ENCODE measurements around the gene DGKI. TPM values are rescaled to one million over a fixed set of nuclear protein-coding genes. Genes with fewer than 3 reads are reported as not detected.

DGKI gene
- total and polyA plus RNA-seq, 4 donors = 0.01 to 0.37 (median 0.31) TPM

GRCh38 chr7:137513091-137513490 lies 333.7 kb downstream of the DGKI start:
- Histone ChIP-seq H3K4me1 (ENCODE audit: control insufficient read depth in 4 of 4, insufficient read depth in 4 of 4, low read length in 3 of 4) (no peaks in the 10 kb centered on the region), H3K27ac (ENCODE audit: low read depth in 1 of 2, low read length in 2 of 2) (no peak overlapping the region), H3K27me3 (ENCODE audit: control insufficient read depth in 4 of 4, insufficient read depth in 4 of 4, low read length in 3 of 4) (no peaks in the 10 kb centered on the region), H3K9ac (ENCODE audit: low read depth in 1 of 2, low read length in 2 of 2) (no peak overlapping the region), H3K4me3 (ENCODE audit: low read depth in 1 of 3, low read length in 3 of 3) (no peak overlapping the region), H3K36me3 (ENCODE audit: control insufficient read depth in 4 of 4, insufficient read depth in 3 of 4, low read depth in 1 of 4, low read length in 3 of 4) (no peaks in the 10 kb centered on the region), H3K9me3 (ENCODE audit: control insufficient read depth in 4 of 4, low read length in 3 of 4) (no peaks in the 10 kb centered on the region)
- TF ChIP-seq HNF4G (IDR thresholded peaks at IDR 0.05) (no peak), JUND (IDR thresholded peaks at IDR 0.05) (no peak), RXRA (IDR thresholded peaks at IDR 0.05) (no peak), GABPA (IDR thresholded peaks at IDR 0.05 in 1 of 2, conservative IDR thresholded peaks at IDR 0.05 in 1 of 2) (no peak), EGR1 (IDR thresholded peaks at IDR 0.05; ENCODE audit: low read depth in 2 of 2) (no peak), RAD21 (IDR thresholded peaks at IDR 0.05) (no peak), ZBTB33 (IDR thresholded peaks at IDR 0.05) (no peak), ATF3 (IDR thresholded peaks at IDR 0.05) (no peak), NR2F2 (IDR thresholded peaks at IDR 0.05) (no peak), TAF1 (conservative IDR thresholded peaks at IDR 0.05) (no peak), FOXA1 (IDR thresholded peaks at IDR 0.05) (no peak), MAX (IDR thresholded peaks at IDR 0.05) (no peak), HNF4A (conservative IDR thresholded peaks at IDR 0.05) (no peak), SP1 (IDR thresholded peaks at IDR 0.05) (no peak), CTCF (IDR thresholded peaks at IDR 0.05; ENCODE audit: low read depth, low read length, missing input control) (no peak), FOXA2 (IDR thresholded peaks at IDR 0.05) (no peak), YY1 (IDR thresholded peaks at IDR 0.05) (no peak)
- TF ChIP-seq, protein P1, sequence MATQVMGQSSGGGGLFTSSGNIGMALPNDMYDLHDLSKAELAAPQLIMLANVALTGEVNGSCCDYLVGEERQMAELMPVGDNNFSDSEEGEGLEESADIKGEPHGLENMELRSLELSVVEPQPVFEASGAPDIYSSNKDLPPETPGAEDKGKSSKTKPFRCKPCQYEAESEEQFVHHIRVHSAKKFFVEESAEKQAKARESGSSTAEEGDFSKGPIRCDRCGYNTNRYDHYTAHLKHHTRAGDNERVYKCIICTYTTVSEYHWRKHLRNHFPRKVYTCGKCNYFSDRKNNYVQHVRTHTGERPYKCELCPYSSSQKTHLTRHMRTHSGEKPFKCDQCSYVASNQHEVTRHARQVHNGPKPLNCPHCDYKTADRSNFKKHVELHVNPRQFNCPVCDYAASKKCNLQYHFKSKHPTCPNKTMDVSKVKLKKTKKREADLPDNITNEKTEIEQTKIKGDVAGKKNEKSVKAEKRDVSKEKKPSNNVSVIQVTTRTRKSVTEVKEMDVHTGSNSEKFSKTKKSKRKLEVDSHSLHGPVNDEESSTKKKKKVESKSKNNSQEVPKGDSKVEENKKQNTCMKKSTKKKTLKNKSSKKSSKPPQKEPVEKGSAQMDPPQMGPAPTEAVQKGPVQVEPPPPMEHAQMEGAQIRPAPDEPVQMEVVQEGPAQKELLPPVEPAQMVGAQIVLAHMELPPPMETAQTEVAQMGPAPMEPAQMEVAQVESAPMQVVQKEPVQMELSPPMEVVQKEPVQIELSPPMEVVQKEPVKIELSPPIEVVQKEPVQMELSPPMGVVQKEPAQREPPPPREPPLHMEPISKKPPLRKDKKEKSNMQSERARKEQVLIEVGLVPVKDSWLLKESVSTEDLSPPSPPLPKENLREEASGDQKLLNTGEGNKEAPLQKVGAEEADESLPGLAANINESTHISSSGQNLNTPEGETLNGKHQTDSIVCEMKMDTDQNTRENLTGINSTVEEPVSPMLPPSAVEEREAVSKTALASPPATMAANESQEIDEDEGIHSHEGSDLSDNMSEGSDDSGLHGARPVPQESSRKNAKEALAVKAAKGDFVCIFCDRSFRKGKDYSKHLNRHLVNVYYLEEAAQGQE (IDR thresholded peaks at IDR 0.05) = no peak
- 60% methylated on average over 2 of the region's 2 CpGs for WGBS
- DNase-seq (ENCODE audit: low spot score) = no peak
